Measurements from ENCODE around the gene ALDOB. TPM values are rescaled to one million over a fixed set of nuclear protein-coding genes. Genes with fewer than 3 reads are reported as not detected.

Gene ALDOB
- polyA plus RNA-seq, 2 of the 4 experiments (the other 2 are of a cell fraction): not detected

- H3K4me2 ChIP-seq: no peak overlapping the region
- POLR2A ChIA-PET: no interaction called here
- H3K9me3 ChIP-seq: no peaks in the 10 kb centered on the region
- DNase-seq (ENCODE audit: low read depth in 1 of 2, low spot score in 1 of 2) (no peak), ATAC-seq (no peak), FAIRE-seq (no peak)
- H3K4me1 ChIP-seq: peaks cover 3% of the 10 kb centered on the region; the same call in 1 of the 3 replicates
- CTCF ChIA-PET: interaction anchor here (1.8 to 4.4 kb wide), 3 partner anchors 14 to 344 kb away, joined by 6 to 29 read pairs (median 14); no protein-coding TSS in a partner anchor
- no peak overlapping the region for H3K27ac ChIP-seq
- TF ChIP-seq NPAS2 (CRISPR knock-in tag; IDR thresholded peaks at IDR 0.05; ENCODE audit: borderline replicate concordance) (no peak), PHF8 (IDR thresholded peaks at IDR 0.05; ENCODE audit: borderline replicate concordance, low read depth) (no peak), MAZ (IDR thresholded peaks at IDR 0.05; ENCODE audit: borderline replicate concordance, low read depth, low read length) (no peak), TP53 (CRISPR knock-in tag; IDR thresholded peaks at IDR 0.05) (no peak), MAX (IDR thresholded peaks at IDR 0.05) (no peak), EP300 (IDR thresholded peaks at IDR 0.05) (no peak)
- no peak overlapping the region for H3K4me3 ChIP-seq
- WGBS (ENCODE audit: missing lambda C conversion rate): 57% methylated on average over 2 of the region's 2 CpGs
Observed at GRCh38 chr9:101463397-101463796, 27.8 kb upstream of the ALDOB start.

GRCh38 chr9:101462558-101462957 is 27.0 kb upstream of the ALDOB start:
- Histone ChIP-seq H3K9me3 (no peaks in the 10 kb centered on the region), H3K27ac (no peak overlapping the region), H3K4me1 (peaks cover 3% of the 10 kb centered on the region; the same call in 1 of the 3 replicates), H3K4me3 (no peak overlapping the region), H3K4me2 (no peak overlapping the region)
- FAIRE-seq (no peak), DNase-seq (ENCODE audit: low read depth in 1 of 2, low spot score in 1 of 2) (no peak), ATAC-seq (no peak)
- ChIA-PET POLR2A (interaction anchor here (0.7 kb wide), 1 partner anchor 24 kb away, joined by 3 read pairs; a partner anchor contains a TSS), CTCF (interaction anchor here (1.1 to 7.3 kb wide), 5 partner anchors 13 to 343 kb away, joined by 3 to 178 read pairs (median 8); partner anchors contain the start of gene RNF20)
- WGBS (ENCODE audit: missing lambda C conversion rate): 74% methylated on average over 5 of the region's 5 CpGs
- TF ChIP-seq EHMT2 (IDR thresholded peaks at IDR 0.05; ENCODE audit: low read depth) (no peak), ESRRA (IDR thresholded peaks at IDR 0.05; ENCODE audit: borderline replicate concordance, low read length) (no peak), NR3C1 (IDR thresholded peaks at IDR 0.05) (no peak), ELK1 (IDR thresholded peaks at IDR 0.05; ENCODE audit: low read depth, low read length) (no peak), CHD4 (IDR thresholded peaks at IDR 0.05; ENCODE audit: borderline replicate concordance) (no peak), ZC3H11A (IDR thresholded peaks at IDR 0.05) (no peak), GATA3 (IDR thresholded peaks at IDR 0.05; ENCODE audit: borderline replicate concordance) (no peak), NFE2L2 (conservative IDR thresholded peaks at IDR 0.05; ENCODE audit: low read length) (no peak), RNF2 (IDR thresholded peaks at IDR 0.05; ENCODE audit: borderline replicate concordance, low read depth) (no peak), TFCP2L1 (CRISPR knock-in tag; IDR thresholded peaks at IDR 0.05) (no peak), RARB (CRISPR knock-in tag; IDR thresholded peaks at IDR 0.05) (no peak), RAD21 (conservative IDR thresholded peaks at IDR 0.05 in 1 of 2, IDR thresholded peaks at IDR 0.05 in 1 of 2) (no peak), E2F6 (IDR thresholded peaks at IDR 0.05; ENCODE audit: borderline replicate concordance, low read depth) (no peak), HES2 (IDR thresholded peaks at IDR 0.05) (no peak), RCOR1 (IDR thresholded peaks at IDR 0.05; ENCODE audit: low read depth, low read length) (no peak), ATOH8 (CRISPR knock-in tag; IDR thresholded peaks at IDR 0.05; ENCODE audit: low read depth) (no peak), BCL3 (IDR thresholded peaks at IDR 0.05) (no peak), MAFK (IDR thresholded peaks at IDR 0.05; ENCODE audit: partially characterized antibody) (no peak)

All from A549 (cell line).